Head of caudate nucleus (tissue), 42 donors: ENCODE data around the gene SNTB2.

Experiments
- DNase-seq, 42 donors: peaks; one replicate each; pipeline versions ENCODE4 v3.0.0 to v3.0.0-alpha.2; 2020 to 2021; ENCODE audit warnings: mixed read lengths in 7 of 42
- intact Hi-C: fragments of 100-400 bp; cut with DNase I; formaldehyde crosslinking; loops from one replicate; pipeline ENCODE4 v1.15.0; 2022

The SNTB2 gene

GRCh38 chr16:69350536-69351133 lies 163.7 kb downstream of the SNTB2 start:
- intact Hi-C loops, result no loop called here
- no peak for DNase-seq

GRCh38 chr16:69351309-69352027 lies 164.5 kb downstream of the SNTB2 start, which contains the start of gene TMED6:
Gene TMED6, minus strand, starts transcription at chr16:69351786. Its CDS starts 33 bp downstream, at chr16:69351753.
- intact Hi-C loops, result no loop called here

More at GRCh38 chr16:69351309-69352027, 164.5 kb downstream of the SNTB2 start, which contains the start of gene TMED6:
- DNase-seq, result no peak
